ENCODE measurements around the gene NINJ1.

- TF ChIP-seq, protein P1, sequence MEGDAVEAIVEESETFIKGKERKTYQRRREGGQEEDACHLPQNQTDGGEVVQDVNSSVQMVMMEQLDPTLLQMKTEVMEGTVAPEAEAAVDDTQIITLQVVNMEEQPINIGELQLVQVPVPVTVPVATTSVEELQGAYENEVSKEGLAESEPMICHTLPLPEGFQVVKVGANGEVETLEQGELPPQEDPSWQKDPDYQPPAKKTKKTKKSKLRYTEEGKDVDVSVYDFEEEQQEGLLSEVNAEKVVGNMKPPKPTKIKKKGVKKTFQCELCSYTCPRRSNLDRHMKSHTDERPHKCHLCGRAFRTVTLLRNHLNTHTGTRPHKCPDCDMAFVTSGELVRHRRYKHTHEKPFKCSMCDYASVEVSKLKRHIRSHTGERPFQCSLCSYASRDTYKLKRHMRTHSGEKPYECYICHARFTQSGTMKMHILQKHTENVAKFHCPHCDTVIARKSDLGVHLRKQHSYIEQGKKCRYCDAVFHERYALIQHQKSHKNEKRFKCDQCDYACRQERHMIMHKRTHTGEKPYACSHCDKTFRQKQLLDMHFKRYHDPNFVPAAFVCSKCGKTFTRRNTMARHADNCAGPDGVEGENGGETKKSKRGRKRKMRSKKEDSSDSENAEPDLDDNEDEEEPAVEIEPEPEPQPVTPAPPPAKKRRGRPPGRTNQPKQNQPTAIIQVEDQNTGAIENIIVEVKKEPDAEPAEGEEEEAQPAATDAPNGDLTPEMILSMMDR (IDR thresholded peaks at IDR 0.05) = no peak
- TF ChIP-seq POLR2AphosphoS5 (IDR thresholded peaks at IDR 0.05) (no peak), POLR2A (IDR thresholded peaks at IDR 0.05) (no peak), EP300 (IDR thresholded peaks at IDR 0.05) (no peak)
Measured at GRCh38 chr9:93151097-93151784, 17.2 kb upstream of the NINJ1 start.
